ENCODE measurements around the gene LETM1.

Gene LETM1

DNA sequence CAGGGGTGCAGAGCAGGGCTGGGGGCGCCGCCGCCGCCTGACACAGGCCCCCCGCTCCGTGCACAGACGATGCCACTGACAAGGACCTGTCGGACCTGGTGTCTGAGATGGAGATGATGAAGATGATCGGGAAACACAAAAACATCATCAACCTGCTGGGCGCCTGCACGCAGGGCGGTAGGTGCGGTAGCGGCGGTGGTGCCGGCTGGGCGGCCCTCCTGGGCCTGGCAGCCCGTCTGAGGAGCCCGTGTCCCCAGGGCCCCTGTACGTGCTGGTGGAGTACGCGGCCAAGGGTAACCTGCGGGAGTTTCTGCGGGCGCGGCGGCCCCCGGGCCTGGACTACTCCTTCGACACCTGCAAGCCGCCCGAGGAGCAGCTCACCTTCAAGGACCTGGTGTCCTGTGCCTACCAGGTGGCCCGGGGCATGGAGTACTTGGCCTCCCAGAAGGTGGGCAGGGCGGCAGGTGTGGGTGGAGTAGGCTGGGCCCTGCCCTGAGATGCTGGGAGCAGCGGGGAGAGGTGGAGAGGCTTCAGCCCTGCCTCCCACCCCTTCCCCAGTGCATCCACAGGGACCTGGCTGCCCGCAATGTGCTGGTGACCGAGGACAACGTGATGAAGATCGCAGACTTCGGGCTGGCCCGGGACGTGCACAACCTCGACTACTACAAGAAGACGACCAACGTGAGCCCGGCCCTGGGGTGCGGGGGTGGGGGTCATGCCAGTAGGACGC is 50.3 kb downstream of the LETM1 start:
- no peak for DNase-seq

DNA sequence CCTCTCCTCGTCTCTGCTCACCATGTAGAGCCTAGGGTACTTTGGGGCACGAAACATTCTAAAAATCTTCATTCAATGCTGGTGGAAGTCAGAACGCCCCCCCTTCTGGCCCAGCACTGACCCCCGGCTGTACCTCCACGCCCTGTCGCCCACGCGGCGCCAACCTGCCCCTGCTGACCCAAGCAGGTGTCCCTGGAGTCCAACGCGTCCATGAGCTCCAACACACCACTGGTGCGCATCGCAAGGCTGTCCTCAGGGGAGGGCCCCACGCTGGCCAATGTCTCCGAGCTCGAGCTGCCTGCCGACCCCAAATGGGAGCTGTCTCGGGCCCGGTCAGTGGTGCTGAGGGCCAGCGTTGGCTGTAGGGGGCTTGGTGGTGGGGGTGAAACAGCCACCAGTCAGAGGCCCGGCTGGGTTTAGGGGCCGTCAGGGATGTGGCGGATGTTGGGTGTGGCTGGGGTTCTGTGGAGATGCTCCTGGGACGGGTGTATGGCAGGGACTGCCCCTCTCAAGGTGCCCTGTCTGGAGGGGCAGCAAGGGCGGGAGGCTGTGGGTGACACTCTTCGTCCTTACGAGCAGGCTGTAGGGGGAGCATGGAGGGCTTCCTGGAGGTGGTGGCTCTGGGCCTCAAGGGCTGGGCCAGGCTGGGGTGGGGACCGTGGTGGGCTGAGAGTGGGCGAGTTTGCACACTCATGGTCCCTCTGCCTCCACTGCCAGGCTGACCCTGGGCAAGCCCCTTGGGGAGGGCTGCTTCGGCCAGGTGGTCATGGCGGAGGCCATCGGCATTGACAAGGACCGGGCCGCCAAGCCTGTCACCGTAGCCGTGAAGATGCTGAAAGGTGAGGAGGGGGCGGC is 51.1 kb downstream of the LETM1 start:
- no peak for DNase-seq

DNA sequence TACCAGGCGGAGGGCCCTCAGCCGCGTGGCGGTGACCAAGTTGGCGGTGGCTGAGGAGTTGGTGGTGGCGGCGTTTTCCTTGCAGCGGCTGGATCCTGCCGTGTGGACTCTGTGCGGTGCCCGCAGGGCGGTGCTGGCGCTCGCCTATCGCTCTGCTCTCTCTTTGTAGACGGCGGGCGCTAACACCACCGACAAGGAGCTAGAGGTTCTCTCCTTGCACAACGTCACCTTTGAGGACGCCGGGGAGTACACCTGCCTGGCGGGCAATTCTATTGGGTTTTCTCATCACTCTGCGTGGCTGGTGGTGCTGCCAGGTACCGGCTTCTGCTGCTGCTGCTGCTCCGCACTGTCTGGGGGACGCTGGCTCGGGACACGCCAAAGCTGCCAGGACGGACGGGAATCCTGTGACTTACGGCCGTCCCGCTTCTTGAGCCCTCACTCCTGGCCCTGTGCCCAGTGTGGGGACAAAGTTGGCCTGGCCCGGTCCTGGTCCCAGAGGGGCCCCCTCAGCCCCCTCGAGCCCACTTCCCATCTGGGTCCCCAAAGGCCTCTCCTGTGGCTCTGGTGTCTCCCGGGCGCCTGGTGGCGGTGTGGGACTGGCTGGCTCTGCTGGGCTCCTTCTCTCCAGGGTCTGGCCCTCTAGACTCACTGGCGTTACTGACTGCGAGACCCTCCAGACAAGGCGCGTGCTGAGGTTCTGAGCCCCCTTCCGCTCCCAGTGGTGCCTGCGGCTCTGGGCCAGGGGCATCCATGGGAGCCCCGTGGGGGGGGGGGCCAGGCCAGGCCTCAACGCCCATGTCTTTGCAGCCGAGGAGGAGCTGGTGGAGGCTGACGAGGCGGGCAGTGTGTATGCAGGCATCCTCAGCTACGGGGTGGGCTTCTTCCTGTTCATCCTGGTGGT is 52.2 kb downstream of the LETM1 start:
- DNase-seq: no peak

DNA sequence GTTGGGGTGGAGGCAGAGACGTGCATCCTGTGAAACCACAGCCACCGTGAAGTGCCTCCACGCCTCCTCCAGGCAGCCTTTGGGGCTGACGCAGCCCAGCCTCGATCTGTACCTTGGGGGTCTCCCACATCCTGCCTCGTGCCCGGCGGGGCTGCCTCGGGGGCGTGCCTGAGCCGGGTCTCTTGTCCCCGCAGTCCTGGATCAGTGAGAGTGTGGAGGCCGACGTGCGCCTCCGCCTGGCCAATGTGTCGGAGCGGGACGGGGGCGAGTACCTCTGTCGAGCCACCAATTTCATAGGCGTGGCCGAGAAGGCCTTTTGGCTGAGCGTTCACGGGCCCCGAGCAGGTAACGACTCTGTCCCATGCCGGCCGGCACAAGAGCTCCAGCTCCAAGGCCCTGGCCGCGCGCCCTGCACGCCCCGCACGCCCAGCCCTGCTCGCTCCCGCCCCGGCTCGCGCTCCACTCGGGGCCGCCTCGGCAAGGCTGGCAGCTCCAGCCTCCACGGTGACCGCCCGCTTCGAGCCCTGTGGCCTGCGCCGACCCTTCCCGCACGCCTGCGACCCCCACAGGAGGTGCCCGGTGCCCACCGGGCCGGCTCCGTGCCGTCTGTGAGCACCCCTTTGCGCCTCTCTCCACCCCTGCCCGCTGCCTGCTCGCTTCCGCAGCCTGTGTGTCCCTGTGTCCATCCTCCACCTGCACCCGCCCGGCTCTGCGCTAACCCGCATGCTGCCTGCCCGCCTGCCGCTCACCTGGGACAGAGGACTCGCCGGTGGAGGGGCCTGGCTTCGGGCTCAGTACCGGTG is 53.0 kb downstream of the LETM1 start:
- no peak for DNase-seq

DNA sequence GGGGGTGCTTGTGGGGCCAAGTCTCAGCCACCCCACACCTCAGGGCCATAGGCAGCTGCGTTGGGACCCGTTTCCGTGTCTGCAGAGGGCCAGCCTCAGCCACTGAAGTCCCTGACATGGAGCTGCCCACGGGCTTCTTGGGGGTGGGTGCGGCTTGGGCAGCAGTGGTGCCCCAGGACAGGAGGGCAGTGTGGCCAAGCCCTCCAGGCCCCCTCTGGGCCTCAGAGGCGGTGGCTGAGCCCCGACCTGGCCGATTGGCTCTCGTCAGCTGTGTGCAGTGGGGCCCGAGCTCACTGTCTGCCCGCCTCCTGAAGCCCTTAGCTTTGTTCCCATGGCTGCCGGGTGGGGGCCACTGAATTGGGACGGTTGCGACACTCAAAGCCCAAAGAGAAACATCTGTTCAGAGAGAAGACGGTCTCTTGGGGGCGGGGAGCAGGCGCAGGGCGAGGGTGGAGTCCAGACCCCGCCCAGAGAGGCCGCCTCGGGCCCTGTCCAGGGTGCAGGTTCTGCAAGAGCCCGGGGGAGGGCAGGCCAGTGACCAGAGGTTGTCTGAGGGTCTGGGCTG is 53.7 kb downstream of the LETM1 start:
- DNase-seq: no peak

DNA sequence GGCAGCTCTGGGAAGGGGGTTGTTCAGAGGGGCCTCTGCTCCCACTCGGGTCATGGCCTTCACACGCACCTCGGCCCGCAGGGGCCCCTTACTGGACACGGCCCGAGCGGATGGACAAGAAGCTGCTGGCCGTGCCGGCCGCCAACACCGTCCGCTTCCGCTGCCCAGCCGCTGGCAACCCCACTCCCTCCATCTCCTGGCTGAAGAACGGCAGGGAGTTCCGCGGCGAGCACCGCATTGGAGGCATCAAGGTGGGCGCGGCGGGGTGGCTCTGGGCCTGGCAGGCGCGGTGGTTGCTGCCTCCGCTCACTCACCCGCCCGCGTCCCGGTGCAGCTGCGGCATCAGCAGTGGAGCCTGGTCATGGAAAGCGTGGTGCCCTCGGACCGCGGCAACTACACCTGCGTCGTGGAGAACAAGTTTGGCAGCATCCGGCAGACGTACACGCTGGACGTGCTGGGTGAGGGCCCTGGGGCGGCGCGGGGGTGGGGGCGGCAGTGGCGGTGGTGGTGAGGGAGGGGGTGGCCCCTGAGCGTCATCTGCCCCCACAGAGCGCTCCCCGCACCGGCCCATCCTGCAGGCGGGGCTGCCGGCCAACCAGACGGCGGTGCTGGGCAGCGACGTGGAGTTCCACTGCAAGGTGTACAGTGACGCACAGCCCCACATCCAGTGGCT is 54.5 kb downstream of the LETM1 start:
- DNase-seq: no peak

DNA sequence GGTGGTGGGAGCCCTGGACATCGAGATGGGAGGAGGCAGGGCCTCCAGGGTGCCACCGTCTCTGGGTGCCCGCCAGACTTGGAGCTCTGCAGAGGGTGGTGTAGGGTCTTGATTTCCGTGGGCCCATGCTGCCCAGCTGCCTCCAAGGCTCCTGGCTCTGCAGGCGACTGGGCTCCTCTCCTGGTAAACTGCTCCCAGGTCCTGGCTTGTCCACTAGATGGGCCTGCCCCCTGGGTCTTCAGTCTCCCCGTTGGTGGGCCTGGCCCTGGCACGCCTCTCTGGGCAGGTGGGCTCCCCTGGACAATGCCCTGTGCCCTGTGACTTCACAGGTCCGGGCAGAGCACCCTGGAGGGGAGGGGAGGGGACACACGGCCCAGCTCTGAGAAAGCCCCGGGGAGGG is 55.2 kb downstream of the LETM1 start:
- DNase-seq: no peak

DNA sequence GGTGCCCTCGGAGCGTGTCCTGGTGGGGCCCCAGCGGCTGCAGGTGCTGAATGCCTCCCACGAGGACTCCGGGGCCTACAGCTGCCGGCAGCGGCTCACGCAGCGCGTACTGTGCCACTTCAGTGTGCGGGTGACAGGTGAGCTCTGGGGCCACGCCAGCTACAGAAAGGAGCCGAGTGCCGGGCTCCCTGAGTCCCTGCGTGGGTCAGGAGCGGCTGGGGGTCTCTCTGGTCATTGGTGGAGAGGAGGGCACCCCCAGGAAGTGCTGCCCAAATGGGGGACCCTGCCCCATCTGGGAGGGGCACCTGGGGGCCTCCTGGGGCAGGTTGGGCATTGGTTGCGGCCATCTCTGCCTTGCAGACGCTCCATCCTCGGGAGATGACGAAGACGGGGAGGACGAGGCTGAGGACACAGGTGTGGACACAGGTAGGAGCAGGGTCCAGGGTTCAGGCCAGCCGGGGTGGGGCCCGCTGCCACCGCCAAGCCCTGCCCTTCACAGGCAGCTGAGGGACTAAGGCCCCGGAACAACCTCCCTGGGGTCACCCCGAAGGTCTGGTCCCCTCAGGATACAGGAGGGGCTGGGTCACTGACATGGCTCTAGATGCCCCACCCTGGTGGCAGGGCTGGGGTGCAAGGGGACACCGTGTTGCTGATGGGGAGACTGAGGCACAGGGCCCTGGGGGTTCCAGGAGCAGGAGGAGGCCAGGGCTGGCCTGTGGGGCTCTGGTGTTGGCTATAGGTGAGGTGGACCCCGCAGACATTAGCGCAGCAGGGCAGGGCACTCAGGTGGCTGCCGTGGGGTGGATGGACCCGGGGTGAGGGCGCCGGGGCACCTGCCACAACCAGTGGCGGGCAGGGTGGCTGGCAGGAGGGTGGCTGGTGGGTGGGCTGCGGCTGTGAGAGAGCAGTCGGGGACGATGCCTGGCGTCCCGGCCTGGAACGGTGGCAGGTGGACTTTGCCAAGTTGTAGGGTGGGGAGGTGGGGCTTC is 56.3 kb downstream of the LETM1 start:
- no peak for DNase-seq

DNA sequence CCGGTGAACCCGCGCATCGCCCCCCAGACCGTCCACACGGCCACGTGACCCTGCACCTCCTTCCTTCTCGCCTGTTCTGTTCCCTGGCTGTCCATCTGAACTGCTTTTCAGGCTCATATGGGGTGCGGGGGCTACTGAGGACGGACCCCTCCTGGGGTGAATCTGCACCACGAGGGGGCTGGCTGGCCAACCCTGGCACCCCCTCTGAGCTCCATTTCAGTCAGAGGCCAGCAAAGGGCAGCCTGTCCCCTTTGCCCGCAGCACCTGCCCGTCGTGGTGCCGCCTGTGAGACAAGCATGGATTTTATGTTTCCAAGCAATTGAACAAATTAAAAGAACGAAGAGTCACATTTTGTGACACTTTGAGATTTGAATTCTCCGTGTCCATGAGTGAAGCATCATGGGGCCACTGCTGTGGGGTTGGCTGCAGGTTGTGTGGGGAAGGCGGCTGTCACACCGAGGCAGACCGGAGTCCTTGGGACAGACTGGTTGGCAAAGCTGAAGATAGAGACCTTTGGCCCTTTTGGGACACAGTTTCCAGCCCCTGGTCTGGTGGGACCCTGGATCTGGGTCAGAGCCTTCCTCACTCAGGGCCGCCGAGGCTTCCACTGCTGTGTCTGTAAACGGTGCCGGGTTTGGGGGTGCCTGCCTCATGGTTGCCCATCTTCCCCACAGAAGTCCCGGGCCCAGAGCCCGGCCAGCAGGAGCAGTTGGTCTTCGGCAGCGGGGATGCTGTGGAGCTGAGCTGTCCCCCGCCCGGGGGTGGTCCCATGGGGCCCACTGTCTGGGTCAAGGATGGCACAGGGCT is 57.2 kb downstream of the LETM1 start:
- DNase-seq: no peak

DNA sequence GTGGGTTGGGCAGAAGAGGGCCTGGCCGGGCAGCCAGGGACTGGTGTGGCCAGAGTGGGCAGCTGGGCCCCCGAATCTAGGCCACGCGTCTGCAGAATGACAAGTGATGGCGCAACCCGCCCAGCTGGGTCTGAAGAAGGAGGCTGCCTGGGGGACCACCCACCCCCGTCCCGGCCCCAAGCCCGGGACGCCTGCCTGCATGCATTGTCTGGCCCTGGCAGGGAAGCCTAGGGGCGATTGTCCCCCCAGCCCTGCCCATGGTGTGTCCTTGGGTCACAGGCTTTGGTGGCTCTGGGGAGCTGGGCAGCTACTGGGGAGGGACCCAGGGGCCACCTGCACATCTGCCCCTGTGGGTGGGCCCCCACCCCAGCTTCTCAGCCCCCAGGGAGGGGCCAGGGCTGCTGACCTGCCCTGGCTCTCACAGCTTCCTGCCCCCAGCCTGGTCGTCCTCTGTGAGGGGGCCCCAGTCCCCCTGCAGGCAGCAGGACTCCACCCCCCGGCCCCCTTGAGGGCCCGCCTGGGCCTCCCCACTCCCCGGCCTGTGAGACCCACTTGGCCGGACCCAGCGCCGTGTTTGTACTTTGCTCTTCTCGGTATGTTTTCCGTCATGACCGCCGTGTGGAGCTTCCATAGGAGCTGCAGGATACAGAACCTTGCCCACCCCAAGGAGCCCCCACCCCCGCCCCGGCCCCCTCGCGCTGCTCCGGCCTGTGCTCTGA is 57.9 kb downstream of the LETM1 start:
- no peak for DNase-seq

DNA sequence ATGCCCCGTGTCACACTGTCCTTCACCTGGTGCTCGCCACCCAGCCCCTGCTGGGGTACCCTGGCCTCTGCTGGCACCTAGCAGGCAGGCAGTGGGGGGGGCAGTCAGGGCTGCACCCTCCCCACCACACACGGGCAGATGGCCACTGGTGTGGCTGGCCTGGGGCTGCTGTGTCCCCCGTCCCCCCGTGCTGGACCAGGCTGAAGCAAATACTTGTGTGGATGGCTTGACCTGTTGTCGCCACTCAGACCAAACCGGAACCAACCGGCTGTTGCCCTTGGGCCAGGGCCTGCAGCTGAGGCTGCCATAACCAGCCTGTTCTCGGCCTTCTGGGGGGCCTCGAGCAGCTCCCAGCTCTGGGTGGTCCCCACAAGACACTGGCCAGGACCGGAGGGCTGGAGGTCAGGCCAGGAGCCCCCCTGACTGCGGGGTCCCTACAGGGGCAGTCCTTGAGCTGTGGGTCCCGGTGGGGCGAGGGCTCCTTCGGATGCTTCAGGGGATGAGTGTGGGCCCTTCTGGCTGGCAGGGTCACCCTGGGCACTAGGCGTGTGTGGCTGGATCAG is 58.6 kb downstream of the LETM1 start:
- no peak for DNase-seq

DNA sequence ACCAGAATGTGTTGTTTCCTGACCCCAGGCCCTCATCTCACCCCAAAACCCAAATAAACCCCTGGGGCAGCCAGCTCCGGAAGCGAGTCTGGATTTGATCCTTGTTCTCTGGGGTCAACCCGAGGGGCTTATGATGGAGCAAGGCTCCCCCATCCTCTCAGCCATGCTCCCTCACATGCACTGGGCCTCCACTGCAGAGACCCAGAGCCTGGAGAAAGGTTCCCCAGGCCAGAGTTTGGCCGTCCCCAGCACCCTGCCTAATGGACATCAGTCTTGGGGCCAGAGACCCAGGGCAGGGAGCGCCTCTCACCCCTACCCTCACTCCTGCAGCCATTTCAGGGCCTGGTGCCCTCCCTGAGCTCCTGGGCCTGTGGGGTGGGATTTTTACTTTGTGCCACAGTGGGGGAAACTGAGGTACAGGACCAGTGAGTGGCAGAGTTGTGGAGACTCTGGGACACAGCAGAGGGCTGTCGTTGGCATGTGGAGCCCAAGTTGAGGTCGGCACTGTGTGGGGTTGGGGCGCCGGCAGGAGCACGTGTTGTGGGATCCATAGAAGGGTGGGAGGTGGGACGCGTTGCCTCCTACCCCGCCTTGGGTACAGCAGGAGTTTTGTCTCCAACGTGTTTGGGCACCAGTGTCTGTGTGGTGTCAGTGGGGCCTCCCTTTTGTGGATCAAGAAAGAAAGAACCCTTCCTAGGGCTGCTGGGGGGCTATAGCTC is 59.3 kb downstream of the LETM1 start:
- no peak for DNase-seq

DNA sequence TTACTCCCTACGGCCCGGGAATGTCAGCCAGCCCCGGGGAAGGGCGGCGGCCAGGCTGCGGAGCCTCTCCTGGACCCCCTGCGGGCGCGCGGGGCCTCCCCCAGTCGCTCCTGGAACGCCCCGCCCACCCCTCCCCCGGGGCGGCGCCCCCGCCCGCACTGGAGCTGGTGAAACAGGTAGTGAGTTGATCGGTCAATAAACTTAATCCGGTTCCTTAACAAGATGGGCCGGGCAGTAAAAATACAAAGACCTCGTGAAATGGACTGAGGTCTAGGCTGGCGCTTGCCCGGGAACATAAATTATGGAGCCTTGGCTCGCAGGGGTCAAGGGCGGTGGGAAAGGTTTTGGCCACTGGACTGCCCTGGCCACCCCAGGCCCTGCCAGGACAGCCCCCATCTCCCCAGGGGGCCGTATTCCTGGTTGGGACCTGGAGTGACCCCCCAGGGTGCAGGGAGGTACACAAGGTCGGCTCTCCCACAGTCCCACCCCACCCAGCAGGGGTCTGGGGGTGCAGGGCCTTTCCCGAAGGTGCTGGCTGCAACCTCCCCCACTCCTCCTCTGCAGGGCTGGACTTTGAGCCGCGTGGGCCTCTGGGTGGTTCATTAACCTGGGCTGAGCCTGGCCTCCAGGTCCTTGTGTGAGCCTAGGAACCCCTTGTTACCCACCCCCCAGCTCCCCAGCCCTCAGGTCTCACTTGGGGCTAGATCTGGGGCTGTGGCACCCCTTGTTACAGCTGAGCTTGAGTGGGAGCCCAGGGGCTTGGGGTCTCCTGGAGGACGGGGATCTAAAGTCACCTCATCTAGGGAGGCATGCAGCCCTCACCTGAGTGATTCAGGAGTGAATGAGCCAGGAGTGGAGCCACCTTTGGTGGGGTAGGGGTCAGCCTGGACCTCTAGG is 60.4 kb downstream of the LETM1 start:
- DNase-seq: no peak

DNA sequence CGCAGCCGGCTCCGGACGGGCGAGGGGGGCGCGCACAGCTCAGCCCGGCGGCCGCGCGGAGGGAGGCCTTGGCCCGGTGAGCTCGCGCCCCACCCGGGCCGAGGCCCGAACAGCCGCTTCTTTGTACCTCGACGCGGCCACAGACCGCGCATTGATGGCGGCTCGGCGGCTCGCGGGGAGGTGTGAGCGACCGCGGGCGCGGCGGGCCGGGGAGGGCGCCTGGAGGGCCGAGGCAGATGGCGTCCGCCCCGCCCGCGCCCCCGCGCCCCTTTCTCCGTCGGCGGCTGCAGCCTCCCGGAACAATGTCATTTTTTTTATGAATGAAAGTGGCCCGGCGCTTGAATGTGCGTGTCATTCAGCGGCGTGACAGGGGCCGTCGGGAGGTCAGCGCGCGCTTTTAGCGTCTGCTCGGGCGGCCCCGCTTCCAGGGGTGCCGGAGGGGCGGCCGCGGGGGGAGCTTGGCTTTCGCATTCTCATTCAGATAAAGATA is 61.1 kb downstream of the LETM1 start:
- DNase-seq: no peak

DNA sequence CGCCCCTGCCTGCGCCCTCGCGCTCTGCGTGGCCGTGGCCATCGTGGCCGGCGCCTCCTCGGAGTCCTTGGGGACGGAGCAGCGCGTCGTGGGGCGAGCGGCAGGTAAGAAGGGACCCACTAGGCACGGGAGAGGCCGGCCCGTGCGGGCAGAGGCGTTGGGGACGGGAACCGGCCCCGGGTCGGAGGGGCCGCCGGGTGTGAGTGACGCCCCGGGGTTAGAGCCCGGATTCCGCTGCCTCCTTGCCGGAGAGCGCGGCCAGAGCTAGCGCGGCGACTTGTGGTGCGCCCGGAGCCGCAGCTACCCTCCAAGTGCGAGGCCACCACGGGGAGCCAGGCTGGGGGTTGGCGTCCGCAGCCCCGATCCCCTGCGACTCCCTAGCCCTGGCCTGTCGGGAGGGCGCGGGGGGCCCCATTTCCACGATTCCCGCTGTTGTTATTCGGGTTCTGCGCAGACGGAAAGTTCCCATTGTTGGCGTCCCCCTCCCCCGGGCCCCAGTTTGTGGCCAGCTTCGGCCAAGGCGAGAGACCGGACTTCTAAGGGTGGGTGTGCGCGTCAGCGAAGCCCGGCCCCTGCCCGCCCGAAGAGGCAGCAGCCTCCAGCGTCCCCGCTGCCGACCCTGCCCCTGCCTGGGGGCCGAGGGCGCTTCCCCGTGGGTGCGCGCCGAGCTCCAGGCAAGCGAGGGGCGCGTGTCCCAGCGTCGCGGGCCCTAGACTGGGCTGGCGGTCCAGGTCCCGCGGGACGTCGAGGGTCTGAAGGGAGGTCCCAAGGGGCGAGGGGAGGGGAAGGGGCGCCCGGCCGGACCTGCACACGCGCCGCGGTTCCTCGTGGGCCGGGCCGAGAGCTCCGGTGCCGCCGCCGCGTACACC is 61.8 kb downstream of the LETM1 start:
- no peak for DNase-seq
